B cell (primary cell): ENCODE measurements around the gene KPNB1. TPM values are rescaled to one million over a fixed set of nuclear protein-coding genes. Genes with fewer than 3 reads are reported as not detected.
"Not testable (repeated sequence)": the region's sequence is repeated elsewhere in the genome, so short reads cannot be mapped to it uniquely, and the experiment has no call there.

Source experiments
- ATAC-seq: fragments of 200-7000 bp; cut with Tn5 transposase; one replicate; pipeline ENCODE4 v1.10.0; 2021; ENCODE audit warnings: low read depth, mild to moderate bottlenecking, moderate number of reproducible peaks, moderate library complexity
- CTCF ChIA-PET: fragments of 350-600 bp; sonication (Branson Sonifier 250); formaldehyde crosslinking; loops from one replicate; lab custom pipeline; 2021; ENCODE audit warnings: antibody characterized with exemption, inconsistent platforms; lab: Charles Lee
- POLR2A ChIA-PET: fragments of 350-600 bp; sonication (Branson Sonifier 250); formaldehyde crosslinking; loops from one replicate; lab custom pipeline; 2021; ENCODE audit warnings: antibody characterized with exemption; lab: Charles Lee
- DNase-seq: peaks from one replicate; pipeline ENCODE4 v3.0.0; 2013
- H2AFZ ChIP-seq: 2 replicates; pipeline ENCODE4 v1.6.1; 2012; ENCODE audit warnings: mild to moderate bottlenecking, low read depth, low read length; ENCODE audit not compliant: insufficient read depth, poor library complexity, severe bottlenecking
- H3K27ac ChIP-seq, 2 donors: 1 replicate in 1 of 2; 2 replicates in 1 of 2; pipeline ENCODE4 v1.5.1; 2012 to 2013; ENCODE audit warnings: low read length in 2 of 2, mild to moderate bottlenecking in 2 of 2, moderate library complexity in 1 of 2
- H3K27me3 ChIP-seq, 4 experiments: fragments of 200-600 bp in 1 of 4; sonication (generic) in 1 of 4; replicated peaks in 1 of 4; 1 replicate in 2 of 4; 2 replicates in 2 of 4; pipeline versions ENCODE4 v1.6.1 to v1.7.0; 2013 to 2016; ENCODE audit warnings: low read length in 3 of 4, mild to moderate bottlenecking in 2 of 4, mixed read lengths in 1 of 4, moderate library complexity in 1 of 4; ENCODE audit not compliant: insufficient read depth in 4 of 4, control insufficient read depth in 3 of 4; ENCODE audit errors: control extremely low read depth in 1 of 4
- H3K36me3 ChIP-seq, 2 experiments: replicated peaks in 1 of 2; 1 replicate in 1 of 2; 2 replicates in 1 of 2; pipeline versions ENCODE4 v1.6.1 to v1.7.1; 2013; ENCODE audit warnings: low read length in 1 of 2; ENCODE audit not compliant: insufficient read depth in 2 of 2, control insufficient read depth in 1 of 2; ENCODE audit errors: control extremely low read depth in 1 of 2, extremely low read depth in 1 of 2
- H3K4me1 ChIP-seq, 2 donors: fragments of 200-600 bp in 1 of 2; sonication (generic) in 1 of 2; 1 replicate in 1 of 2; 2 replicates in 1 of 2; pipeline versions ENCODE4 v1.5.1 to v1.6.1; 2013 to 2017; ENCODE audit warnings: low read length in 2 of 2; ENCODE audit not compliant: control insufficient read depth in 2 of 2, insufficient read depth in 2 of 2
- H3K4me2 ChIP-seq: replicated peaks from 2 replicates; pipeline ENCODE3; 2012; ENCODE audit warnings: mild to moderate bottlenecking, low read depth, low read length; ENCODE audit not compliant: poor library complexity, severe bottlenecking
- H3K4me3 ChIP-seq, 5 experiments: fragments of 200-600 bp in 1 of 5; sonication (generic) in 1 of 5; 1 replicate in 3 of 5; 2 replicates in 2 of 5; pipeline versions ENCODE4 v1.5.1 to v1.7.0; 2011 to 2016; ENCODE audit warnings: low read length in 4 of 5, mild to moderate bottlenecking in 4 of 5, low read depth in 2 of 5, control low read depth in 1 of 5, moderate library complexity in 1 of 5; ENCODE audit not compliant: insufficient read depth in 1 of 5; ENCODE audit errors: control extremely low read depth in 1 of 5, extremely low read depth in 1 of 5
- H3K79me2 ChIP-seq: fragments of 200-600 bp; sonication (generic); one replicate; pipeline ENCODE4 v1.6.0; 2016; ENCODE audit warnings: low read length; ENCODE audit not compliant: control insufficient read depth, insufficient read depth
- H3K9ac ChIP-seq: fragments of 200-600 bp; sonication (generic); 2 replicates; pipeline ENCODE4 v1.6.1; 2017; ENCODE audit warnings: mild to moderate bottlenecking, low read length, moderate library complexity
- H3K9me3 ChIP-seq, 3 donors: one replicate each; pipeline versions ENCODE4 v1.6.1 to v1.7.1; 2013; ENCODE audit warnings: low read length in 2 of 3; ENCODE audit not compliant: control insufficient read depth in 2 of 3, insufficient read depth in 1 of 3; ENCODE audit errors: control extremely low read depth in 1 of 3
- H4K20me1 ChIP-seq: 2 replicates; pipeline ENCODE4 v1.6.0; 2012; ENCODE audit warnings: mild to moderate bottlenecking, low read length; ENCODE audit not compliant: insufficient read depth, control insufficient read depth, poor library complexity, severe bottlenecking
- H3K27ac Mint-ChIP-seq: one replicate; pipeline ENCODE4 v1.8.0; 2021; ENCODE audit warnings: mixed read lengths
- H3K27me3 Mint-ChIP-seq: one replicate; pipeline ENCODE4 v1.8.0; 2021; ENCODE audit warnings: mixed read lengths
- H3K4me1 Mint-ChIP-seq: one replicate; pipeline ENCODE4 v1.8.0; 2021; ENCODE audit warnings: mixed read lengths
- H3K4me3 Mint-ChIP-seq: one replicate; pipeline ENCODE4 v1.8.0; 2021; ENCODE audit warnings: mixed read lengths
- H3K9me3 Mint-ChIP-seq: one replicate; pipeline ENCODE4 v1.8.0; 2022; ENCODE audit warnings: mixed read lengths; ENCODE audit not compliant: insufficient read depth
- EZH2 ChIP-seq: IDR thresholded peaks from 2 replicates; pipeline ENCODE4 v1.6.1; 2012; ENCODE audit warnings: borderline replicate concordance, low read depth, mild to moderate bottlenecking, moderate library complexity, low read length; ENCODE audit not compliant: insufficient read depth, poor library complexity, severe bottlenecking
- WGBS: methylation state at CpG from one replicate; pipeline ENCODE4 v1.1.5; 2013; ENCODE audit warnings: missing lambda C conversion rate; ENCODE audit not compliant: insufficient coverage; 5-methylcytosine and 5-hydroxymethylcytosine counted together
- intact Hi-C: fragments of 100-400 bp; cut with micrococcal nuclease; formaldehyde crosslinking; loops from one replicate; pipeline ENCODE4 v1.10.0; 2022
- polyA plus RNA-seq: library from polyadenylated mRNA; depleted of rRNA; stranded (reverse); fragments of >200 nt; gene quantifications from 2 replicates; pipeline ENCODE4 v1.2.3, GENCODE V29; 2012
- total RNA-seq, 2 donors: library from RNA; stranded (reverse); fragments of 120-200 nt in 1 of 2; gene quantifications; 1 replicate in 1 of 2; 2 replicates in 1 of 2; pipeline versions ENCODE4 v1.2.3 to v1.2.4, GENCODE V29; 2013 to 2022
- TF ChIP-seq, protein P1 (sequence below): fragments of 200-600 bp; IDR thresholded peaks from one replicate; pipeline ENCODE4 v1.8.0; 2022; ENCODE audit warnings: antibody characterized with exemption, mild to moderate bottlenecking

KPNB1 gene
- total and polyA plus RNA-seq, 2 donors (not counting 1 experiment from before 2014, with no cell fraction given): 60.6 to 278 TPM

DNA sequence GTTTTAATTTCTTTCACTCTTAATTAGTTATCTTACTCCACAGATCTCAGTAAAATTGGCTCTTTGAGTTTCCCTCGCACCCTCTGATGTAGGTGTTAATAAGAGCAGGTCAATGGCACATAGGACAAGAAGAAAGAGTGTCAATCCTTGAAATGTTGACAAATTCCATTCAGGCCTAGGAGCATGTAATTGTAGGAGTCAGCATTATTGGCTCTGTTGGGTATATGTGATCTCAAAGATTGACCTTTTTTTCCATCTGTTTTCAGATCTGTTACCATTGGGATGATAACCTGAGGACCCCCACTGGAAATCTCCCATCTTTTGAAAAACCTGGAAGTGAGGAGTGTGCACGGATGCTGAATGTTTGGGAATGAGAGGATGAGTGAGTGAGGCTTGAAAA, 32.4 kb downstream of the KPNB1 start:
- Mint-ChIP-seq H3K9me3 (no peaks in the 10 kb centered on the region), H3K4me1 (no peaks in the 10 kb centered on the region), H3K4me3 (no peak overlapping the region), H3K27ac (peak overlapping the region; percentile 3), H3K27me3 (no peaks in the 10 kb centered on the region)
- no peak for ATAC-seq
- Histone ChIP-seq H3K4me3 (no peak overlapping the region), H3K27me3 (no peaks in the 10 kb centered on the region), H3K27ac (no peak overlapping the region), H2AFZ (no peak overlapping the region), H4K20me1 (peaks cover 7% of the 10 kb centered on the region), H3K9ac (no peak overlapping the region), H3K4me1 (no peaks in the 10 kb centered on the region), H3K36me3 (peaks cover 18 to 72% of the 10 kb centered on the region in 2 experiments), H3K79me2 (peaks cover 4% of the 10 kb centered on the region), H3K4me2 (no peak overlapping the region), H3K9me3 (no peaks in the 10 kb centered on the region)
- TF ChIP-seq, protein P1, sequence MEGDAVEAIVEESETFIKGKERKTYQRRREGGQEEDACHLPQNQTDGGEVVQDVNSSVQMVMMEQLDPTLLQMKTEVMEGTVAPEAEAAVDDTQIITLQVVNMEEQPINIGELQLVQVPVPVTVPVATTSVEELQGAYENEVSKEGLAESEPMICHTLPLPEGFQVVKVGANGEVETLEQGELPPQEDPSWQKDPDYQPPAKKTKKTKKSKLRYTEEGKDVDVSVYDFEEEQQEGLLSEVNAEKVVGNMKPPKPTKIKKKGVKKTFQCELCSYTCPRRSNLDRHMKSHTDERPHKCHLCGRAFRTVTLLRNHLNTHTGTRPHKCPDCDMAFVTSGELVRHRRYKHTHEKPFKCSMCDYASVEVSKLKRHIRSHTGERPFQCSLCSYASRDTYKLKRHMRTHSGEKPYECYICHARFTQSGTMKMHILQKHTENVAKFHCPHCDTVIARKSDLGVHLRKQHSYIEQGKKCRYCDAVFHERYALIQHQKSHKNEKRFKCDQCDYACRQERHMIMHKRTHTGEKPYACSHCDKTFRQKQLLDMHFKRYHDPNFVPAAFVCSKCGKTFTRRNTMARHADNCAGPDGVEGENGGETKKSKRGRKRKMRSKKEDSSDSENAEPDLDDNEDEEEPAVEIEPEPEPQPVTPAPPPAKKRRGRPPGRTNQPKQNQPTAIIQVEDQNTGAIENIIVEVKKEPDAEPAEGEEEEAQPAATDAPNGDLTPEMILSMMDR: no peak
- no peak for TF ChIP-seq EZH2
- ChIA-PET CTCF (no interaction called here), POLR2A (no interaction called here)
- WGBS: no CpG with 5 or more reads among the region's 2 CpGs
- intact Hi-C loops: no loop called here
- DNase-seq: no peak

DNA sequence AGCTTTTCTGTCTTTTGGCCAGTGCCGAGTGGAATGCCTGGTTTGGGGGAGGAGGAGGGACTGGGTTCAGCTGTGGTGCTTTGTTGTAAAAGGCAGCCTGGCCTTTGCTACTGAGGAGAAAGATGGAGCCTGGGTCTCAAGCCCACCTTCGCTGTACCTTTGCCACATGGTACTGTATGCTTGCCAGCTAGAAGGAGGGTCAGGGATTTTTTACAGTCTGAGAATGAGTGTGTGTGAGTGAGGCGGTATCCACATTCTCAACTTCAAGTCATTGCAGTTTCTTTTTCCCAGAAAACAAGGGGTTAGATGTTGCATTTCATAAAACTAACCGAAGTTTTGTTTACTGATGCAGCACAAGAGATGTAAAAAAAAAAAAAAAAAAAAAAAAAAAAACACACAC, 33.0 kb downstream of the KPNB1 start:
- POLR2A ChIA-PET, H3K27me3 ChIP-seq, ATAC-seq, H3K9ac ChIP-seq, intact Hi-C loops, H4K20me1 ChIP-seq, H3K4me3 ChIP-seq, H3K27ac ChIP-seq, H3K4me3 Mint-ChIP-seq, H3K4me1 Mint-ChIP-seq, H3K27ac Mint-ChIP-seq, DNase-seq, H3K9me3 ChIP-seq, H3K4me1 ChIP-seq, H2AFZ ChIP-seq, H3K79me2 ChIP-seq, H3K27me3 Mint-ChIP-seq, H3K4me2 ChIP-seq, CTCF ChIA-PET, H3K9me3 Mint-ChIP-seq: not testable (repeated sequence)
- WGBS: 83% methylated on average over 2 of the region's 4 CpGs
- H3K36me3 ChIP-seq: peaks cover 18 to 67% of the 10 kb centered on the region in 2 experiments
